A673 (cell line): Measurements from ENCODE around the gene VPS51. TPM values are rescaled to one million over a fixed set of nuclear protein-coding genes. Genes with fewer than 3 reads are reported as not detected.

ENCODE experiments used
- BruUV-seq: library from RNA; stranded (reverse); fragments of 400-500 nt; replicated peaks from 2 replicates; lab custom pipeline; 2021; lab: Mats Ljungman, UMichigan
- CTCF ChIA-PET: fragments of 300-600 bp; sonication (Branson Sonifier 250); formaldehyde crosslinking; loops from one replicate; lab custom pipeline; 2022; ENCODE audit warnings: antibody characterized with exemption; lab: Charles Lee
- POLR2A ChIA-PET: fragments of 300-600 bp; sonication (Branson Sonifier 250); formaldehyde crosslinking; loops from one replicate; lab custom pipeline; 2022; ENCODE audit warnings: antibody characterized with exemption; ENCODE audit not compliant: low non-redundant PET; lab: Charles Lee
- DNase-seq: peaks from one replicate; pipeline ENCODE4 v3.0.0-alpha.2; 2015; ENCODE audit warnings: low spot score
- H3K27ac ChIP-seq: fragments of 200-600 bp; sonication (generic); 2 replicates; pipeline ENCODE4 v1.5.1; 2016; ENCODE audit warnings: mixed run types, low read depth, mild to moderate bottlenecking, mixed read lengths, antibody characterized with exemption, low read length; ENCODE audit not compliant: poor library complexity, severe bottlenecking
- H3K27me3 ChIP-seq: fragments of 200-600 bp; sonication (generic); replicated peaks from 2 replicates; pipeline ENCODE4 v1.6.1; 2017; ENCODE audit warnings: mixed run types, low read depth, mild to moderate bottlenecking, mixed read lengths, antibody characterized with exemption, low read length; ENCODE audit not compliant: insufficient read depth, poor library complexity
- H3K36me3 ChIP-seq: fragments of 200-600 bp; sonication (generic); 2 replicates; pipeline ENCODE4 v1.6.1; 2016; ENCODE audit warnings: mixed run types, mild to moderate bottlenecking, mixed read lengths, antibody characterized with exemption, low read length; ENCODE audit not compliant: insufficient read depth, poor library complexity, severe bottlenecking
- H3K4me1 ChIP-seq: fragments of 200-600 bp; sonication (generic); 2 replicates; pipeline ENCODE4 v1.6.1; 2017; ENCODE audit warnings: mixed run types, mild to moderate bottlenecking, mixed read lengths, antibody characterized with exemption, low read length; ENCODE audit not compliant: insufficient read depth, poor library complexity, severe bottlenecking
- H3K4me3 ChIP-seq: fragments of 200-600 bp; sonication (generic); 2 replicates; pipeline ENCODE4 v1.5.1; 2016; ENCODE audit warnings: low read depth, mixed run types, mild to moderate bottlenecking, mixed read lengths, low read length; ENCODE audit not compliant: poor library complexity, severe bottlenecking
- H3K9me3 ChIP-seq: fragments of 200-600 bp; sonication (generic); 2 replicates; pipeline ENCODE4 v1.6.1; 2016; ENCODE audit warnings: mixed run types, low read depth, mild to moderate bottlenecking, mixed read lengths, antibody characterized with exemption, low read length; ENCODE audit not compliant: poor library complexity, severe bottlenecking
- CTCF ChIP-seq: fragments of 300-800, 200-600 bp; sonication (generic); conservative IDR thresholded peaks from 2 replicates; pipeline ENCODE4 v1.5.1; 2017; ENCODE audit warnings: low read depth, mild to moderate bottlenecking, antibody characterized with exemption, low read length, moderate library complexity, mixed read lengths
- EZH2 ChIP-seq: fragments of 200-600 bp; sonication (generic); IDR thresholded peaks from 2 replicates; pipeline ENCODE4 v1.6.1; 2017; ENCODE audit warnings: borderline replicate concordance, low read depth, mild to moderate bottlenecking, mixed read lengths, antibody characterized with exemption, low read length; ENCODE audit not compliant: poor library complexity, severe bottlenecking
- intact Hi-C: fragments of 100-400 bp; cut with micrococcal nuclease; formaldehyde crosslinking; loops from one replicate; pipeline ENCODE4 v1.10.0; 2022; ENCODE audit not compliant: unreplicated experiment
- total RNA-seq: library from RNA; stranded (reverse); gene quantifications from 2 replicates; pipeline ENCODE4 v1.2.3, GENCODE V29; 2021

The VPS51 gene
- total RNA-seq, 1 experiment from 2014 or later, result 125 TPM

DNA sequence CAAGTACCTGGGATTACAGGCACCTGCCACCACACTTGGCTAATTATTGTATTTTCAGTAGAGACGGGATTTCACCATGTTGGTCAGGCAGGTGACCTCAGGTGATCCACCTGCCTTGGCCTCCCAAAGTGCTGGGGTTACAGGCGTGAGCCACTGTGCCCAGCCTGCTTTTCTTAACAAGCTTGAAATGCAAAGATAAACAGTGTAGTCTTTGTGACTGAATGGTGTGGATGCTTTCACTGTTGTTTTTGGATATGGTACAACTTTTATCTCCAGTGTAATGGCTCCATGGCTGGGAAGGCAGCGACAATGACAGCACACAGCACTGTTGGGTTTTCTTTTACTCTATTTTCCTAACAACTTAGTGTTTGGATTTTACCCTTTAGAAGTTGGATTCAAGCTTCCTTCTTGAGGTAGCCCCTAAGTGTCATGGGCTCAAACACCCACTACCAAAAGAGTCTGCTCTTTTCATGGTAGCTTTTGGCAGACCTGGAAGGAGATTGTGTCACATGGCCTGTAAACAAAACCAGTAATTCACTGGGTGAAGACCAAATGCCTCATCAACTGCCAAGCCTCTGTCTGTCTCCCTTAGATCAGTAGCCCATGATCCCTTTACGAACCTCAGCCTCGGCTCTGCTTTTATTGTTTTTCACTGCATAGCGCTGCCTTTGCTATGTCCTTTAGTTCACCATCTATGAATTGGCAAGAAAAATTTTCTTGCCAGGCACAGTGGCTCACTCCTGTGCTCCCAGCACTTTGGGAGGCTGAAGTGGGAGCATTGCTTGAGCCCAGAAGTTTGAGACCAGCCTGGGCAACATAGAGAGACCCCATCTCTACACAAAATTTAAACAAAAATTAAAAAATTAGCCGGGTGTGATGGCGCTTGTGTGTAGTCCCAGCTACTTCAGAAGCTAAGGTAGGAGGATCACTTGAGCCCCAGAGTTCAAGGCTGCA, 6.4 kb downstream of the VPS51 start:
- POLR2A ChIA-PET, result interaction anchor here (0.6 kb wide), 1 partner anchor 349 kb away, joined by 3 read pairs; no protein-coding TSS in a partner anchor
- TF ChIP-seq EZH2, result no peak
- TF ChIP-seq CTCF, result no peak
- intact Hi-C loops, result no loop called here
- no peaks in the 10 kb centered on the region for H3K27me3 ChIP-seq
- no peak for DNase-seq
- H3K9me3 ChIP-seq, result no peaks in the 10 kb centered on the region
- no peak overlapping the region for H3K4me3 ChIP-seq
- H3K36me3 ChIP-seq, result peaks cover 2% of the 10 kb centered on the region
- H3K27ac ChIP-seq, result no peak overlapping the region
- H3K4me1 ChIP-seq, result no peaks in the 10 kb centered on the region
- no TSS peak for BruUV-seq
- CTCF ChIA-PET, result no interaction called here

- CTCF ChIA-PET, result no interaction called here
- no TSS peak for BruUV-seq
- no peak for TF ChIP-seq CTCF
- no peak for TF ChIP-seq EZH2
Observed at GRCh38 chr11:65103476-65103875, 7.5 kb downstream of the VPS51 start.

DNA sequence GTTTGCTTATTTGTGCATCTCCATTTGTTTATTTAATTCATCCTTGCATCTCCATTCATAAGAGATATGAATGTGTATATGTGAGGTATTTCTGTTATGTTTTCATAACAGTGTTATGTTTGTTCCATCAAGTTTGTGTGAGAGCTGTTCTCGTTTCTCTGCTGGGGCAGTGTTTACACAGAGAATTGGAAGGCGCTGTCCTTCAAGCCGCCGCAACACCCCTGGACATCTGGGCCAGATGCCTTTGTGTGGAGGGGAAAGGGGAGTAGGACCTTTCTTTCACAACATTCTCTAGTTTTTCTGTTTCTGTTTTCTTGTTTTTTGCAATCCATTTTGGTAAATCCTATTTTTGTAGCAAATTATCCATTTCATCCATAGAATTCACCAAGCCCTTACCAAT, 8.6 kb downstream of the VPS51 start:
- TF ChIP-seq EZH2 (no peak), CTCF (no peak)
- BruUV-seq, result no TSS peak
- CTCF ChIA-PET, result interaction anchor here (0.9 kb wide), 1 partner anchor 8 kb away, joined by 3 read pairs; no protein-coding TSS in a partner anchor

More at GRCh38 chr11:65103476-65103875, 7.5 kb downstream of the VPS51 start:
- intact Hi-C loops, result no loop called here
- POLR2A ChIA-PET, result interaction anchor here (0.6 kb wide), 1 partner anchor 300 kb away, joined by 3 read pairs; no protein-coding TSS in a partner anchor
- no peak overlapping the region for H3K4me3 ChIP-seq
- no peaks in the 10 kb centered on the region for H3K27me3 ChIP-seq
- DNase-seq, result no peak
- no peaks in the 10 kb centered on the region for H3K9me3 ChIP-seq
- H3K36me3 ChIP-seq, result no peaks in the 10 kb centered on the region
- no peaks in the 10 kb centered on the region for H3K4me1 ChIP-seq
- no peak overlapping the region for H3K27ac ChIP-seq

More for the DNA sequence above, 8.6 kb downstream of the VPS51 start:
- H3K27me3 ChIP-seq, result no peaks in the 10 kb centered on the region
- no peaks in the 10 kb centered on the region for H3K36me3 ChIP-seq
- no peaks in the 10 kb centered on the region for H3K9me3 ChIP-seq
- no peak for DNase-seq
- H3K27ac ChIP-seq, result no peak overlapping the region
- intact Hi-C loops, result no loop called here
- no peaks in the 10 kb centered on the region for H3K4me1 ChIP-seq
- POLR2A ChIA-PET, result no interaction called here
- H3K4me3 ChIP-seq, result no peak overlapping the region
